ENCODE results near the gene CRB2. TPM values are rescaled to one million over a fixed set of nuclear protein-coding genes. Genes with fewer than 3 reads are reported as not detected.

CRB2 gene
- total and polyA plus RNA-seq, 2 donors (not counting 3 experiments of a cell fraction or from before 2014, with no cell fraction given) = not detected

DNA sequence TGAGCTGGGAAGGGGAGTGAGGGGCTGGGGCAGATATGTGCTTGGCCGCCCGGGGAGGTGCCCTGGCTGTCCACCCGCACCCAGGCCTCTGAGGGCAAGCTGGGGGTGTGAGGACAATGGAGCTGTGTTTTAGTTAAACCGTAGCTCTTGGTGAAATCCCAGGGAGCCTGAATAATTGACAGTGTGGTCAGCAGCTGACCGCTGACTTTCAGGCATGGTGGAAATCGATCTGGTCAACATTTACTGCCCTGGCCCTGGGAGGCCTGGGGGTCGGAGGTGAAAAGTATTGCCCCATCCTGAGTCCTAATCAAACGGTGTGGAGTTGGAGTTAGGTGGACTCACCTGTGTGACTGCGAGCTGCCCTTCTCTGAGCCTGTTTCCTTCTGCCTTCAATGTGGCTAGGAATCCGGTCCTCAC, 31.2 kb upstream of the CRB2 start:
- Histone ChIP-seq H2AFZ (ENCODE audit: low read depth, low read length) (no peak overlapping the region), H3K4me2 (ENCODE audit: insufficient read depth, low read length) (no peak overlapping the region), H3K79me2 (ENCODE audit: control insufficient read depth, insufficient read depth, low read length) (no peaks in the 10 kb centered on the region), H3K9ac (replicated peaks; ENCODE audit: extremely low read depth, insufficient read depth, low read length) (no peak overlapping the region), H3K27me3 (ENCODE audit: control insufficient read depth in 2 of 2, insufficient read depth in 2 of 2, low read length in 2 of 2) (no peaks in the 10 kb centered on the region), H3K9me1 (replicated peaks; ENCODE audit: control insufficient read depth, extremely low read depth, insufficient read depth, low read length) (no peaks in the 10 kb centered on the region), H4K20me1 (replicated peaks; ENCODE audit: control insufficient read depth, extremely low read depth, insufficient read depth, low read length) (no peaks in the 10 kb centered on the region), H3K27ac (ENCODE audit: insufficient read depth, low read depth, low read length) (no peak overlapping the region), H3K9me3 (replicated peaks; ENCODE audit: control insufficient read depth, insufficient read depth, low read length) (no peaks in the 10 kb centered on the region), H3K4me1 (ENCODE audit: control insufficient read depth, extremely low read depth, insufficient read depth, low read length) (no peaks in the 10 kb centered on the region), H3K4me3 (replicated peaks in 1 of 3; ENCODE audit: insufficient read depth in 1 of 3, low read depth in 1 of 3, low read length in 3 of 3) (no peak overlapping the region), H3K36me3 (ENCODE audit: control insufficient read depth in 2 of 2, extremely low read depth in 1 of 2, insufficient read depth in 2 of 2, low read length in 2 of 2) (no peaks in the 10 kb centered on the region)
- POLR2A ChIA-PET = no interaction called here
- dilution Hi-C loops (cut with MboI; ENCODE audit: extremely low pct_ligation_motif_present, low sequenced_read_pairs) = no loop called here
- no peak for TF ChIP-seq FOS (IDR thresholded peaks at IDR 0.05; ENCODE audit: borderline replicate concordance, insufficient read depth, low read length)
- TF ChIP-seq MYC (IDR thresholded peaks at IDR 0.05; ENCODE audit: low read depth, low read length) = no peak
- TF ChIP-seq, protein P1, sequence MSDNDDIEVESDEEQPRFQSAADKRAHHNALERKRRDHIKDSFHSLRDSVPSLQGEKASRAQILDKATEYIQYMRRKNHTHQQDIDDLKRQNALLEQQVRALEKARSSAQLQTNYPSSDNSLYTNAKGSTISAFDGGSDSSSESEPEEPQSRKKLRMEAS (IDR thresholded peaks at IDR 0.05; ENCODE audit: insufficient read depth, insufficient read length) = no peak
- TF ChIP-seq, protein P2, sequence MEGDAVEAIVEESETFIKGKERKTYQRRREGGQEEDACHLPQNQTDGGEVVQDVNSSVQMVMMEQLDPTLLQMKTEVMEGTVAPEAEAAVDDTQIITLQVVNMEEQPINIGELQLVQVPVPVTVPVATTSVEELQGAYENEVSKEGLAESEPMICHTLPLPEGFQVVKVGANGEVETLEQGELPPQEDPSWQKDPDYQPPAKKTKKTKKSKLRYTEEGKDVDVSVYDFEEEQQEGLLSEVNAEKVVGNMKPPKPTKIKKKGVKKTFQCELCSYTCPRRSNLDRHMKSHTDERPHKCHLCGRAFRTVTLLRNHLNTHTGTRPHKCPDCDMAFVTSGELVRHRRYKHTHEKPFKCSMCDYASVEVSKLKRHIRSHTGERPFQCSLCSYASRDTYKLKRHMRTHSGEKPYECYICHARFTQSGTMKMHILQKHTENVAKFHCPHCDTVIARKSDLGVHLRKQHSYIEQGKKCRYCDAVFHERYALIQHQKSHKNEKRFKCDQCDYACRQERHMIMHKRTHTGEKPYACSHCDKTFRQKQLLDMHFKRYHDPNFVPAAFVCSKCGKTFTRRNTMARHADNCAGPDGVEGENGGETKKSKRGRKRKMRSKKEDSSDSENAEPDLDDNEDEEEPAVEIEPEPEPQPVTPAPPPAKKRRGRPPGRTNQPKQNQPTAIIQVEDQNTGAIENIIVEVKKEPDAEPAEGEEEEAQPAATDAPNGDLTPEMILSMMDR (IDR thresholded peaks at IDR 0.05; ENCODE audit: extremely low read depth in 1 of 2, insufficient read depth in 1 of 2, low read depth in 1 of 2, low read length in 2 of 2) = no peak
- no peak for TF ChIP-seq POLR2A (IDR thresholded peaks at IDR 0.05; ENCODE audit: low read depth, low read length)
- FAIRE-seq = no peak
- DNase-seq (ENCODE audit: low read depth, low spot score) = no peak
- no TSS peak for BruUV-seq (replicated peaks)
- intact Hi-C loops (cut with micrococcal nuclease) = no loop called here
- CTCF ChIA-PET = interaction anchor here (0.6 to 1.2 kb wide), 2 partner anchors 11 to 91 kb away, joined by 3 read pairs; no protein-coding TSS in a partner anchor

DNA sequence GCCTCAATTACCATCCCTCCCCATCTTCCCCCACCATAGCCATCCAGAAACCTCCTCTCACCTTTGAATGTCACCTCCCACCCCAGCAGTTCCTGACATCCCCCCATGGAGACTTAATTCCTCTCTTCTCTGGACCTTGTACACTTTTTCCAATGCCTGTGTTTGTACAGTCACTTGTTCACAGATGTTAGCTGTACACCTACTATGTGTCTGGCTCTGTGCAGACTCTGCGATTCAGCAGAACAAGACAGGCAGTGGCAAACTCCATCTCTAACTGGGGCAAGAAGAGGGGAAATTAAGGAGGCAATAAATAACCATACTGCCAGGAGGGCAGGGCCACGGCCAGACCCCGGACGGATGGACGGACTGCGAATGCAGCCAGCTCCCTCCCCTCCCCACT, 29.8 kb upstream of the CRB2 start:
- no peak for FAIRE-seq

More for the DNA sequence above, 29.8 kb upstream of the CRB2 start:
- TF ChIP-seq, protein P2 (IDR thresholded peaks at IDR 0.05; ENCODE audit: extremely low read depth in 1 of 2, insufficient read depth in 1 of 2, low read depth in 1 of 2, low read length in 2 of 2) = no peak
- TF ChIP-seq MYC (IDR thresholded peaks at IDR 0.05; ENCODE audit: low read depth, low read length) (no peak), GATA2 (IDR thresholded peaks at IDR 0.05; ENCODE audit: insufficient read depth, insufficient read length, low read depth, low read length) (no peak), FOS (IDR thresholded peaks at IDR 0.05; ENCODE audit: borderline replicate concordance, insufficient read depth, low read length) (no peak), EZH2 (IDR thresholded peaks at IDR 0.05; ENCODE audit: borderline replicate concordance, low read depth, low read length, severe bottlenecking) (no peak), POLR2AphosphoS5 (IDR thresholded peaks at IDR 0.05; ENCODE audit: insufficient read depth, low read depth, low read length) (no peak), JUN (IDR thresholded peaks at IDR 0.05; ENCODE audit: borderline replicate concordance, insufficient read depth, insufficient read length, low read depth) (no peak), POLR2A (IDR thresholded peaks at IDR 0.05; ENCODE audit: low read depth, low read length) (no peak)
- TF ChIP-seq, protein P1 (IDR thresholded peaks at IDR 0.05; ENCODE audit: insufficient read depth, insufficient read length) = no peak
- no peaks in the 10 kb centered on the region for H3K79me2 ChIP-seq (ENCODE audit: control insufficient read depth, insufficient read depth, low read length)
- H3K4me1 ChIP-seq (ENCODE audit: control insufficient read depth, extremely low read depth, insufficient read depth, low read length) = no peaks in the 10 kb centered on the region
- dilution Hi-C loops (cut with MboI; ENCODE audit: extremely low pct_ligation_motif_present, low sequenced_read_pairs) (no loop called here), intact Hi-C loops (cut with micrococcal nuclease) (no loop called here)
- CTCF ChIA-PET = interaction anchor here (1.2 kb wide), 1 partner anchor 13 kb away, joined by 3 read pairs; no protein-coding TSS in a partner anchor
- no TSS peak for BruUV-seq (replicated peaks)
- H3K27me3 ChIP-seq (ENCODE audit: control insufficient read depth in 2 of 2, insufficient read depth in 2 of 2, low read length in 2 of 2) = no peaks in the 10 kb centered on the region
- H3K4me3 ChIP-seq (replicated peaks in 1 of 3; ENCODE audit: insufficient read depth in 1 of 3, low read depth in 1 of 3, low read length in 3 of 3) = no peak overlapping the region
- no peak overlapping the region for H3K27ac ChIP-seq (ENCODE audit: insufficient read depth, low read depth, low read length)
- POLR2A ChIA-PET = interaction anchor here (0.8 kb wide), 1 partner anchor 10 kb away, joined by 3 read pairs; no protein-coding TSS in a partner anchor
- no peak overlapping the region for H3K9ac ChIP-seq (replicated peaks; ENCODE audit: extremely low read depth, insufficient read depth, low read length)
- H3K9me3 ChIP-seq (replicated peaks; ENCODE audit: control insufficient read depth, insufficient read depth, low read length) = no peaks in the 10 kb centered on the region
- no peaks in the 10 kb centered on the region for H3K36me3 ChIP-seq (ENCODE audit: control insufficient read depth in 2 of 2, extremely low read depth in 1 of 2, insufficient read depth in 2 of 2, low read length in 2 of 2)
- DNase-seq (ENCODE audit: low read depth, low spot score) = no peak
- H3K4me2 ChIP-seq (ENCODE audit: insufficient read depth, low read length) = no peak overlapping the region
- no peaks in the 10 kb centered on the region for H3K9me1 ChIP-seq (replicated peaks; ENCODE audit: control insufficient read depth, extremely low read depth, insufficient read depth, low read length)
- H4K20me1 ChIP-seq (replicated peaks; ENCODE audit: control insufficient read depth, extremely low read depth, insufficient read depth, low read length) = no peaks in the 10 kb centered on the region
- H2AFZ ChIP-seq (ENCODE audit: low read depth, low read length) = no peak overlapping the region
